LoVo (cell line): ENCODE measurements around the gene SCAPER.

Source experiments
- DNase-seq: peaks from one replicate; pipeline ENCODE4 v3.0.0-alpha.2; 2016; ENCODE audit warnings: low spot score

Gene SCAPER

GRCh38 chr15:76339305-76340197, 565.6 kb downstream of the SCAPER start:
- no peak for DNase-seq

- DNase-seq = no peak
These were observed 566.4 kb downstream of the SCAPER start for GRCh38 chr15:76338486-76339304.

GRCh38 chr15:76337696-76338485, 567.2 kb downstream of the SCAPER start:
- DNase-seq = no peak

GRCh38 chr15:76337059-76337695, 568.0 kb downstream of the SCAPER start:
- DNase-seq = no peak

GRCh38 chr15:76336254-76337058, 568.7 kb downstream of the SCAPER start, which contains the start of gene ISL2:
ISL2 (plus strand) TSS chr15:76336773; CDS start chr15:76336884, 111 bp downstream.
- DNase-seq = peak; percentile 92

GRCh38 chr15:76335307-76336253, 569.6 kb downstream of the SCAPER start:
- no peak for DNase-seq

- DNase-seq = no peak
These were observed 570.5 kb downstream of the SCAPER start for GRCh38 chr15:76334438-76335306.

GRCh38 chr15:76333720-76334437, 571.3 kb downstream of the SCAPER start:
- no peak for DNase-seq

- DNase-seq = no peak
These were observed 571.8 kb downstream of the SCAPER start for GRCh38 chr15:76333309-76333708.

GRCh38 chr15:76332796-76333195, 572.3 kb downstream of the SCAPER start:
- no peak for DNase-seq

GRCh38 chr15:76330080-76330680, 575.0 kb downstream of the SCAPER start:
- DNase-seq = peak; percentile 60

- DNase-seq = no peak
These were observed 576.2 kb downstream of the SCAPER start for GRCh38 chr15:76328958-76329357.

GRCh38 chr15:76328106-76328696, 576.9 kb downstream of the SCAPER start:
- no peak for DNase-seq

GRCh38 chr15:76327191-76328105, 577.7 kb downstream of the SCAPER start:
- no peak for DNase-seq

- DNase-seq = no peak
These were observed 579.4 kb downstream of the SCAPER start for GRCh38 chr15:76325704-76326103.

- DNase-seq = no peak
These were observed 581.1 kb downstream of the SCAPER start for GRCh38 chr15:76324066-76324465.
